Measurements from ENCODE around the gene SYNGR1.

Gene SYNGR1

DNA sequence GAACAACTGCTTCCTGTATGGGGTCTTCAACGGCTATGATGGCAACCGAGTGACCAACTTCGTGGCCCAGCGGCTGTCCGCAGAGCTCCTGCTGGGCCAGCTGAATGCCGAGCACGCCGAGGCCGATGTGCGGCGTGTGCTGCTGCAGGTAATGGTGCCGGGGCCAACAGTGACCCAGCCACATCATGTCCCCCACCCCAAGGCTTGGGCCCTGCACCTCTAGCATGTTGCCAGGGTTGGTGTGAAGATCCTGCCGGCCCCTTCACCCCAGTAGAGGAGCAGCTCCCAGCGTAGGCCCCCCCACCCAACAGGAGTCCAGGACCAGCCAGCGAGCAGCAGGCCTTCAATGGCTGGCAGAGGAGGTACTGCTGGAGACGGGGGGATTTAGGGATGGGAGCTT, 65.7 kb downstream of the SYNGR1 start:
- Histone ChIP-seq H2AFZ (ENCODE audit: low read depth, low read length) (no peak overlapping the region), H3K27me3 (ENCODE audit: low read depth, low read length) (no peaks in the 10 kb centered on the region), H3K36me3 (replicated peaks; ENCODE audit: low read depth, low read length) (peaks cover 46% of the 10 kb centered on the region), H4K20me1 (ENCODE audit: insufficient read depth, low read length) (0 out of 2 replicates have a peak, but pooled peaks cover 4% of the 10 kb centered on the region), H3K4me3 (ENCODE audit: low read length) (no peak overlapping the region), H3K9ac (ENCODE audit: low read length) (no peak overlapping the region), H3K79me2 (ENCODE audit: low read length) (peaks cover 6% of the 10 kb centered on the region; the same call in 1 of the 2 replicates), H3K4me2 (ENCODE audit: low read length) (no peak overlapping the region), H3K27ac (ENCODE audit: low read length) (no peak overlapping the region), H3K9me3 (ENCODE audit: insufficient read depth, low read length) (no peaks in the 10 kb centered on the region), H3K4me1 (ENCODE audit: low read length) (peaks cover 11% of the 10 kb centered on the region)
- no peak for TF ChIP-seq CTCF (IDR thresholded peaks at IDR 0.05; ENCODE audit: low read depth, low read length)
- TF ChIP-seq EZH2phosphoT487 (IDR thresholded peaks at IDR 0.05; ENCODE audit: low read depth), result no peak

- H3K4me1 ChIP-seq (ENCODE audit: low read length), result peaks cover 11% of the 10 kb centered on the region
- H3K4me2 ChIP-seq (ENCODE audit: low read length), result no peak overlapping the region
- H3K36me3 ChIP-seq (replicated peaks; ENCODE audit: low read depth, low read length), result peaks cover 48% of the 10 kb centered on the region
- TF ChIP-seq EZH2phosphoT487 (IDR thresholded peaks at IDR 0.05; ENCODE audit: low read depth) (no peak), CTCF (IDR thresholded peaks at IDR 0.05; ENCODE audit: low read depth, low read length) (no peak)
- 0 out of 2 replicates have a peak, but pooled peaks cover 4% of the 10 kb centered on the region for H4K20me1 ChIP-seq (ENCODE audit: insufficient read depth, low read length)
- H3K9ac ChIP-seq (ENCODE audit: low read length), result no peak overlapping the region
- no peak overlapping the region for H2AFZ ChIP-seq (ENCODE audit: low read depth, low read length)
- H3K9me3 ChIP-seq (ENCODE audit: insufficient read depth, low read length), result no peaks in the 10 kb centered on the region
- H3K79me2 ChIP-seq (ENCODE audit: low read length), result peaks cover 6% of the 10 kb centered on the region; the same call in 1 of the 2 replicates
- H3K27ac ChIP-seq (ENCODE audit: low read length), result no peak overlapping the region
- no peak overlapping the region for H3K4me3 ChIP-seq (ENCODE audit: low read length)
- no peaks in the 10 kb centered on the region for H3K27me3 ChIP-seq (ENCODE audit: low read depth, low read length)
These were observed 66.5 kb downstream of the SYNGR1 start for GRCh38 chr22:39416319-39416718.

- H4K20me1 ChIP-seq (ENCODE audit: insufficient read depth, low read length), result 0 out of 2 replicates have a peak, but pooled peaks cover 4% of the 10 kb centered on the region
- H3K9me3 ChIP-seq (ENCODE audit: insufficient read depth, low read length), result no peaks in the 10 kb centered on the region
- H3K4me3 ChIP-seq (ENCODE audit: low read length), result no peak overlapping the region
- no peak for TF ChIP-seq CTCF (IDR thresholded peaks at IDR 0.05; ENCODE audit: low read depth, low read length)
- no peak for TF ChIP-seq EZH2phosphoT487 (IDR thresholded peaks at IDR 0.05; ENCODE audit: low read depth)
- H3K36me3 ChIP-seq (replicated peaks; ENCODE audit: low read depth, low read length), result peaks cover 58% of the 10 kb centered on the region
- H2AFZ ChIP-seq (ENCODE audit: low read depth, low read length), result no peak overlapping the region
- no peaks in the 10 kb centered on the region for H3K27me3 ChIP-seq (ENCODE audit: low read depth, low read length)
- no peak overlapping the region for H3K27ac ChIP-seq (ENCODE audit: low read length)
- peaks cover 6% of the 10 kb centered on the region; the same call in 1 of the 2 replicates for H3K79me2 ChIP-seq (ENCODE audit: low read length)
- H3K9ac ChIP-seq (ENCODE audit: low read length), result no peak overlapping the region
- H3K4me1 ChIP-seq (ENCODE audit: low read length), result peaks cover 11% of the 10 kb centered on the region
- H3K4me2 ChIP-seq (ENCODE audit: low read length), result no peak overlapping the region
These were observed 67.8 kb downstream of the SYNGR1 start for GRCh38 chr22:39417641-39418040.

GRCh38 chr22:39418696-39419095, 68.9 kb downstream of the SYNGR1 start:
- Histone ChIP-seq H3K36me3 (replicated peaks; ENCODE audit: low read depth, low read length) (peaks cover 61% of the 10 kb centered on the region), H3K9ac (ENCODE audit: low read length) (no peak overlapping the region), H2AFZ (ENCODE audit: low read depth, low read length) (no peak overlapping the region), H3K27me3 (ENCODE audit: low read depth, low read length) (no peaks in the 10 kb centered on the region), H3K4me3 (ENCODE audit: low read length) (no peak overlapping the region), H4K20me1 (ENCODE audit: insufficient read depth, low read length) (0 out of 2 replicates have a peak, but pooled peaks cover 4% of the 10 kb centered on the region), H3K9me3 (ENCODE audit: insufficient read depth, low read length) (no peaks in the 10 kb centered on the region), H3K27ac (ENCODE audit: low read length) (no peak overlapping the region), H3K79me2 (ENCODE audit: low read length) (peaks cover 4% of the 10 kb centered on the region; the same call in 1 of the 2 replicates), H3K4me1 (ENCODE audit: low read length) (peaks cover 11% of the 10 kb centered on the region), H3K4me2 (ENCODE audit: low read length) (no peak overlapping the region)
- TF ChIP-seq CTCF (IDR thresholded peaks at IDR 0.05; ENCODE audit: low read depth, low read length) (no peak), EZH2phosphoT487 (IDR thresholded peaks at IDR 0.05; ENCODE audit: low read depth) (no peak)

All from OCI-LY3 (cell line).